ENCODE results near the gene MAP1A. TPM values are rescaled to one million over a fixed set of nuclear protein-coding genes. Genes with fewer than 3 reads are reported as not detected.
"Not testable (repeated sequence)": the region's sequence is repeated elsewhere in the genome, so short reads cannot be mapped to it uniquely, and the experiment has no call there.

The MAP1A gene
- total RNA-seq, 1 experiment from 2014 or later: 2.3 TPM

DNA sequence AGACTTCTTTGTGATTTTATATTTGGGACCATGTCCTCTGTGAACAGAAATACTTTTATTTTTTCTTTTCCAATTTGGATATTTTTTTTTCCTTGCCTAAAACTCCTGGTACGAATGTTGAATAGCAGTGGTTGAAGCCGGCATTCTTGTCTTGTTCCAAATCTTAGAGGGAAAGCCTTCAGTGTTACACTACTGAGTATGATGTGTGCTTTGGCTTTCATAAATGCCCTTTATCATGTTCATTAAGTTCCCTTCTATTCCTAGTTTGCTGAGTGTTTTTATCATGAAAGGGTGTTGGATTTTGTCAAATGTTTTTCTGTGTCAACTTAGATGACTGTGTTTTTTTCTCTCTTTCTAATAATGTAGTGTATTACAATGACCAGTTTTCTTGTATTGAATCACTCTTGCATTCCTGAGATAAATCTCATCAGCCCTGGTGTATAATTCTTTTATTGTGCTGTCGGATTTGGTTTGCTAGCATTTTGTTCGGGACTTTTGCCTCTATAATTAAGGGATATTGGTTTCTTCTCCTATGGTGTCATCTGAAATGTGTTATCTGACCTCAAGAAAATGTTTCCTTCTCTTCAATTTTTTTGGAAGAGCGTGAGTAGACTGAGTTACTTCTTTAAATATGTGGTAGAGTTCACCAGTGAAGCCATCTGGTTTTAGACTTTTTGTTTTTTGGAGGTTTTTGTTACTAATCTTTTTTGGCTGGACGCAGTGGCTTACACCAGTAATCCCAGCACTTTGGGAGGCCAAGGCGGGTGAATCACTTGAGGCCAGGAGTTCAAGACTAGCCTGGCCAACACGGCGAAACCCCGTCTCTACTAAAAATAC, 33.3 kb downstream of the MAP1A start:
- Histone ChIP-seq H3K4me3 (no peak overlapping the region), H3K9me3 (no peaks in the 10 kb centered on the region; the same call in 1 of the 2 replicates)
- peak; percentile 76 for DNase-seq

DNA sequence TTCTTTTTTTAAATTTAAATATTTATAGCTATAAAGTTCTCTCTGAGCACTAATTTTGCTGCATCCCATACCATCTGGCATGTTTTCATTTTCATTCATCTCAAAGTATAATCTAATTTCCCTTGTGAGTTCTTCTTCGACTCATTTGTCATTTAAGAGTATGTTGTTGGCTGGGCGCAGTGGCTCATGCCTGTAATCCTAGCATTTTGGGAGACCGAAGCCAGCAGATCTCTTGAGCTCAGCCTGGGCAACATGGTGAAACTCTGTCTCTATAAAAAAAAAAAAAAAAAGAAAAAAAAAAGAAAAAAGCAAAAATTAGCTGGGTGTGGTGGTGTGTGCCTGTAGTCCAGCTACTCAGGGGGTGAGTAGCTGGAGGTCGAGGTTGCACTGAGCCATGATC, 34.8 kb downstream of the MAP1A start:
- Histone ChIP-seq H3K36me3 (peaks cover 7% of the 10 kb centered on the region; the same call in 1 of the 2 replicates), H3K9me3 (no peaks in the 10 kb centered on the region; the same call in 1 of the 2 replicates), H3K27me3 (no peaks in the 10 kb centered on the region), H3K4me3 (no peak overlapping the region)
- DNase-seq: no peak

More for the DNA sequence above, 33.3 kb downstream of the MAP1A start:
- no peaks in the 10 kb centered on the region for H3K27me3 ChIP-seq
- H3K36me3 ChIP-seq: peaks cover 7% of the 10 kb centered on the region; the same call in 1 of the 2 replicates

DNA sequence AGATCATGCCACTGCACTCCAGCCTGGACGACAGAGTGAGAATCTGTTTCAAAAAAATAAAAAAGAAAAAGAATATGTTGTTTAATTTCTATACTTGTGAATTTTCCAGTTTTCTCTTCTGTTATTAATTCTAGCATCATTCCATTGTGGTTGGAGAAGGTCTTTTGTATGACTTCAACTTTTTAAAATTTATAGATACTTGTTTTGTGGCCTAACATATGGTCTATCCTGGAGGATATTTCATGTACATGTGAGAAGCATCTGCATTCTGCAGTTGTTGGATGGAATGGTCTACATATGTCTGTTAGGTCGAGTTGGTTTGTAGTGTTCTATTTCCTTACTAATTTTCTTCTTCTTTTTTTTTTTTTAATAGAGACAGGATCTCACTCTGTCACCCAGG, 35.6 kb downstream of the MAP1A start:
- DNase-seq: no peak
- Histone ChIP-seq H3K36me3 (0 out of 2 replicates have a peak, but pooled peaks cover 3% of the 10 kb centered on the region), H3K27me3 (no peaks in the 10 kb centered on the region), H3K4me3 (no peak overlapping the region), H3K9me3 (no peaks in the 10 kb centered on the region)

DNA sequence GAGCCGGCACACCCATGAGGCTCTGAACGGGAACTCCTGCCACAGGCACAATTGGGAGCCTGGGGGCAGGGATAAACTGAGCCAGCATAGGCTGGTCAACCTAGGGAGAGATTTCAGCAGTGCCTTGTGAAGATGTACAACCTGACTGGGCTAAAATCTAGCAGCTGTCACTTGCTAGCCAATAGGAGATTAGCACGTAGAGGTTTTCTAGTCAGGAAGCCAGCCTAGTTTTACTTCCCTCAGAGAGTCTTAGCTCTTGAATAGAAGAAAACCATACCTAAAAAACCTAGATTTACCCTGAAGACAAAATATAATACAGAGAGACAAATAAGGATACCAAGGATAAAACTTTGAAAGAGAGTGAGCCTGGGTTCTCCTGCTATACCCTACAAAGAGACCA, 45.3 kb downstream of the MAP1A start:
- H3K9me3 ChIP-seq, H3K36me3 ChIP-seq, H3K27me3 ChIP-seq, DNase-seq, H3K4me3 ChIP-seq: not testable (repeated sequence)

DNA sequence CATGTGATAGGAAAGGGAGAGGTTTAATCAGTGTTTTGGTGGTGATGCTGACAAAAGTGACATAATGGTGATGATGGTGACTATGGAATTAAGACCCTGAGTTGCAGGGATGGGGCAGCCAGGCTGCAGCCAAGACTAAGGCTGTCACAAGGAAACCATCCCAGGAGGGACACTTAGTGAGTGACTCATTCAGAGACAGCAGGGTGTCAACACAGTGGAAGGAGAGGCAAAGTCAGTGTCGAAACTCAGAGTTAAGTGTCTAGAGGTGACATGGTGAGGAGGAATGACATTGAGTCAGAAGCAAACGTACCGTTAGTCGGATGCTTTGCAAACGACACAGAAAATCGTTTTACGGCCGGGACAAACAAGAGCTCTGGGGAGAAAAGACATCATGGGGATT, 46.4 kb downstream of the MAP1A start:
- not testable (repeated sequence) for H3K27me3 ChIP-seq, H3K36me3 ChIP-seq, H3K4me3 ChIP-seq, H3K9me3 ChIP-seq, DNase-seq

DNA sequence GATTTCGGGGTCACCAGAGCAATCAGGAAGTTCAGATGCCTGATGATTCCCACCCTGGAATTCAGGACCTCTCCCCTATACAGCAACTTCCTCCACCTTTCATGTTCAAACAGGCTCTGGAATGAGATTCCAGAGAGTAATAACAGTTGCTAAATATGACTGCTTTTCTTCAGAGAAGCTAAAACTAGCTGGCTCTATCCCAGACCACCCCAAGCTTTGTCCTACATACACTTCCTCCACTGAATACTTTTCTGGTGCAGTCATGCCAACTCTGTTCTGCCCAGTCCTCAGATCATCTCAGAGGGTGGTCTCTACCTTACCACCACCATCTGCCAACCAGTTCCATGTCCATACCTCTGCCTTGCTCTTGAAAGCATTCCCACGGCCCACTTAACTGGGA, 49.2 kb downstream of the MAP1A start:
- not testable (repeated sequence) for DNase-seq

DNA sequence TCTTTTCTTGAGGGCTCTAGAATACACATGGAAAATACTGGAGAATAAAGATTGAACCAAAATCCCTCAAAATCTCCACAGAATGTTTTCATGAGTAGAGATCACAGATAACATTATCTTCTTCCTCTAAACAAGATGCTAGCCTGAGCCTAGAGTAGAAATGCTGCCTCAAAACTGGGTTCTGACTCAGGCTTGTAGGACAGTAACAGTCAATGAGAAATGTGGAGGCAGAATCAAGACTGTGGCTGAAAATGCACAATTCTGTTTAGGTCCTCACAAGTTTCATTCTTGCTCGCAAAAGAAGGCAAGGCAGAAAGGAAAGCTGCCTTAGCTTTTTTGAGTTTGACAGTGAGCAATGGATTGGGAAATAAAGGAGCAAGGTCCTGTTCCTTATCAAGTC, 57.2 kb downstream of the MAP1A start:
- DNase-seq, H3K4me3 ChIP-seq, H3K9me3 ChIP-seq: not testable (repeated sequence)

More for the DNA sequence above, 49.2 kb downstream of the MAP1A start:
- H3K9me3 ChIP-seq, H3K36me3 ChIP-seq, H3K27me3 ChIP-seq, H3K4me3 ChIP-seq: not testable (repeated sequence)

More for the DNA sequence above, 57.2 kb downstream of the MAP1A start:
- H3K27me3 ChIP-seq, H3K36me3 ChIP-seq: not testable (repeated sequence)

Other genes with a start within 250 kb of the MAP1A start
- not detected in 2 replicates for gene TGM7, start 215.4 kb upstream of the MAP1A start, total RNA-seq (2014; rRNA removed; shearing (Covaris generic); ENCODE audit: low replicate concordance)
- gene LCMT2, start 187.0 kb upstream of the MAP1A start, total RNA-seq (2014; rRNA removed; shearing (Covaris generic); ENCODE audit: low replicate concordance): 13.1 and 16.5 TPM in 2 replicates
- gene ZSCAN29, start 146.6 kb upstream of the MAP1A start, total RNA-seq (2014; rRNA removed; shearing (Covaris generic); ENCODE audit: low replicate concordance): 8.4 and 15.6 TPM in 2 replicates
- 5.4 and 18.2 TPM in 2 replicates for gene TUBGCP4, start 146.5 kb upstream of the MAP1A start, total RNA-seq (2014; rRNA removed; shearing (Covaris generic); ENCODE audit: low replicate concordance)
- 45.8 and 52.6 TPM in 2 replicates for gene TP53BP1, start 24.5 kb upstream of the MAP1A start, total RNA-seq (2014; rRNA removed; shearing (Covaris generic); ENCODE audit: low replicate concordance)
- gene PPIP5K1, start 72.6 kb downstream of the MAP1A start, total RNA-seq (2014; rRNA removed; shearing (Covaris generic); ENCODE audit: low replicate concordance): 17.4 and 24.4 TPM in 2 replicates
- not detected in 2 replicates for gene CKMT1B, start 76.4 kb downstream of the MAP1A start, total RNA-seq (2014; rRNA removed; shearing (Covaris generic); ENCODE audit: low replicate concordance)
- gene STRC, start 101.2 kb downstream of the MAP1A start, total RNA-seq (2014; rRNA removed; shearing (Covaris generic); ENCODE audit: low replicate concordance): not detected in 2 replicates
- gene CATSPER2, start 131.2 kb downstream of the MAP1A start, total RNA-seq (2014; rRNA removed; shearing (Covaris generic); ENCODE audit: low replicate concordance): 0.46 and 0.52 TPM in 2 replicates
- gene CKMT1A, start 176.3 kb downstream of the MAP1A start, total RNA-seq (2014; rRNA removed; shearing (Covaris generic); ENCODE audit: low replicate concordance): not detected in 2 replicates
- gene PDIA3, start 228.8 kb downstream of the MAP1A start, total RNA-seq (2014; rRNA removed; shearing (Covaris generic); ENCODE audit: low replicate concordance): 441 and 532 TPM in 2 replicates